Gastroesophageal sphincter (tissue), 3 donors: Measurements from ENCODE around the gene ZNF254.

Experiments
- POLR2AphosphoS5 ChIP-seq: sonication (generic); formaldehyde crosslinking; IDR thresholded peaks from one replicate; pipeline ENCODE4 v1.6.1; 2017; ENCODE audit warnings: antibody characterized with exemption
- TF ChIP-seq, protein P1 (sequence below), 4 experiments: fragments of 200-600 bp in 2 of 4; fragments of 450-650 bp in 2 of 4; sonication (generic) in 1 of 4; IDR thresholded peaks; one replicate each; pipeline ENCODE4 v1.5.1; 2017 to 2019; ENCODE audit warnings: antibody characterized with exemption in 4 of 4, mild to moderate bottlenecking in 2 of 4, moderate library complexity in 2 of 4

GRCh38 chr19:24071078-24071477 lies 15.9 kb upstream of the ZNF254 start:
- TF ChIP-seq, protein P1, sequence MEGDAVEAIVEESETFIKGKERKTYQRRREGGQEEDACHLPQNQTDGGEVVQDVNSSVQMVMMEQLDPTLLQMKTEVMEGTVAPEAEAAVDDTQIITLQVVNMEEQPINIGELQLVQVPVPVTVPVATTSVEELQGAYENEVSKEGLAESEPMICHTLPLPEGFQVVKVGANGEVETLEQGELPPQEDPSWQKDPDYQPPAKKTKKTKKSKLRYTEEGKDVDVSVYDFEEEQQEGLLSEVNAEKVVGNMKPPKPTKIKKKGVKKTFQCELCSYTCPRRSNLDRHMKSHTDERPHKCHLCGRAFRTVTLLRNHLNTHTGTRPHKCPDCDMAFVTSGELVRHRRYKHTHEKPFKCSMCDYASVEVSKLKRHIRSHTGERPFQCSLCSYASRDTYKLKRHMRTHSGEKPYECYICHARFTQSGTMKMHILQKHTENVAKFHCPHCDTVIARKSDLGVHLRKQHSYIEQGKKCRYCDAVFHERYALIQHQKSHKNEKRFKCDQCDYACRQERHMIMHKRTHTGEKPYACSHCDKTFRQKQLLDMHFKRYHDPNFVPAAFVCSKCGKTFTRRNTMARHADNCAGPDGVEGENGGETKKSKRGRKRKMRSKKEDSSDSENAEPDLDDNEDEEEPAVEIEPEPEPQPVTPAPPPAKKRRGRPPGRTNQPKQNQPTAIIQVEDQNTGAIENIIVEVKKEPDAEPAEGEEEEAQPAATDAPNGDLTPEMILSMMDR (IDR thresholded peaks at IDR 0.05) = no peak
- TF ChIP-seq POLR2AphosphoS5 = no peak
